Astrocyte of the spinal cord (primary cell): ENCODE data around the gene CDCA4.

ENCODE experiments used
- DNase-seq: peaks from one replicate; pipeline ENCODE4 v3.0.0; 2011; ENCODE audit warnings: low read depth, low spot score
- H3K4me3 ChIP-seq: 2 replicates; pipeline ENCODE4 v1.5.1; 2011; ENCODE audit warnings: low read depth, mild to moderate bottlenecking, low read length, moderate library complexity
- CTCF ChIP-seq: IDR thresholded peaks from 2 replicates; pipeline ENCODE4 v1.5.1; 2012; ENCODE audit warnings: low read depth, mild to moderate bottlenecking, low read length, inconsistent platforms
- in situ Hi-C: cut with HindIII; loops from 2 replicates; pipeline ENCODE4 v1.10.0; 2017; ENCODE audit warnings: low sequenced_read_pairs

CDCA4 gene

DNA sequence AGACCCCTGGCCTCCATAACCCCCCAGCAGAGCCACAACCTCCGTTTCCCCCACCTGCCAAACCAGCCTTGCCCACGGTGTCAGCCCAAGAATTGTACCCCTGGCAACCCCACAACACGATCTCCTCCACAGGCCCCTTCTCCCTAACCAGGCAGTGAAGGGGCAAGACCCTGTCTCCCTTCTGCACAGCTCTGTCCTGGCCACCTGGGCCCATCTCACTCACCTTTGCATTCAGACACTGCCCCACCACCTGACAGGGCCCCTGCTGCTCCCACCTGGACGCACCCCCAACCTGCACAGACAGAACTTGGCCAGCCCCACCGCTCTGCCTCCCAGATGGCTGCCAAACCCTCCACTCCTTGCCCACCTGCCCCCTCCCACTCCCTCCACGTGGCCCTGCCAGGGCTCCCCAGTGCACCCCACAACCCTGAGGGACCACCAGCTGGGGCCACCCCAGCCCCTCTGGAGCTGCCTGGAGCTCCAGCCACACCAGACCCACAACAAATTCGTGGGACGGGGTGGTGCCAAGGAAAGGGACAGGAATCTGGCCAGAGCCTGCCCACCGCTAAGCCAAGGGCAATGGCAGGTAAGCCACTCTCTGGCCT lies 54.5 kb downstream of the CDCA4 start:
- DNase-seq, result no peak
- no peak overlapping the region for H3K4me3 ChIP-seq
- no peak for TF ChIP-seq CTCF
- in situ Hi-C loops, result no loop called here

GRCh38 chr14:104965561-104966231 lies 55.2 kb downstream of the CDCA4 start:
- DNase-seq, result no peak
- no peak for TF ChIP-seq CTCF
- in situ Hi-C loops, result no loop called here
- H3K4me3 ChIP-seq, result no peak overlapping the region

DNA sequence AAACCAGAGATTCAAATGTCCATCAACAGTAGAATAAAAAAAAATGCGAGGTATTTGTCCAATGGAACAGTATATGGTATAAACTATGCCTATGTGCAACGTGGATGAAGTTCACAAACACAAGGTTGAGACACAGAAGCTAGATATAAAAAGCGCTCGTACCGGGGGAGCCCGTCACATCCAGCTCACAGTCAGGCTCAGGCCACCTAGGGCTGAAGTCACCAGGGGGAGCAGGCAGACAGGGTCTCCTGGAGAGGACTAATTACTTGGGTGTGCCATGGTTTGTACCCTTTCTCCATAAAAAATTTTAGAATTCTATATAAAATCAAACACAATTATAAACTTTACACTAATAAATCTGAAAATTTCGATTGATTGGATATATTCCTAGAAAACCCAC lies 56.3 kb downstream of the CDCA4 start:
- DNase-seq, result no peak
- no peak overlapping the region for H3K4me3 ChIP-seq
- TF ChIP-seq CTCF, result no peak
- in situ Hi-C loops, result no loop called here
